NAMALWA (cell line): ENCODE results near the gene TFF1.
A peak's percentile ranks its signal among the peaks of the same experiment; 100 is the strongest.
"Not testable (repeated sequence)": the region's sequence is repeated elsewhere in the genome, so short reads cannot be mapped to it uniquely, and the experiment has no call there.

Source experiments
- DNase-seq: peaks from one replicate; pipeline ENCODE4 v3.0.0-alpha.2; 2015; ENCODE audit warnings: low spot score

TFF1 gene

DNA sequence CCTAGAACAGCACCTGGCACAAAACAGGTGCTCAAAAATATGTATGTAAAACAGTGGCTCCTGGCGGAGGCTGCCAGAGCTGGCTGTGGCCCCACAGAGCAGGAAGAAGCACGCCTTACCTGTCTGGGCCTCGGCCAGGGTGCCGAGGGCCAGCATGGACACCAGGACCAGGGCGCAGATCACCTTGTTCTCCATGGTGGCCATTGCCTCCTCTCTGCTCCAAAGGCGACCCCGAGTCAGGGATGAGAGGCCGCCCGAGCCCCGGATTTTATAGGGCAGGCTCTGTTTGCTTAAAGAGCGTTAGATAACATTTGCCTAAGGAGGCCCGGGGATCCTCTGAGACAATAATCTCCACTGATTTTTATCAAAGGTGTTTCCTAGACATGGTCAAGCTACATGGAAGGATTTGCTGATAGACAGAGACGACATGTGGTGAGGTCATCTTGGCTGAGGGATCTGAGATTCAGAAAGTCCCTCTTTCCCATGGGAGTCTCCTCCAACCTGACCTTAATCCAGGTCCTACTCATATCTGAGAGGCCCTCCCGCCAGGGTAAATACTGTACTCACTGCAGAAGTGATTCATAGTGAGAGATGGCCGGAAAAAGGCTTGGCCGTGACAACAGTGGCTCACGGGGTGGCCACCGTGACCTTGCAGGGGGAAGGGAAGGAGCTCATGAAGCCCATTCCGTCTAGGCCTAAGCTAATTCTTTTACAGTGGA lies at the start of gene TFF1:
Gene TFF1 (minus strand): TSS at position 244 of the 719 bp plus-strand sequence. CDS start 40 bp downstream, at position 204.
- DNase-seq = no peak

DNA sequence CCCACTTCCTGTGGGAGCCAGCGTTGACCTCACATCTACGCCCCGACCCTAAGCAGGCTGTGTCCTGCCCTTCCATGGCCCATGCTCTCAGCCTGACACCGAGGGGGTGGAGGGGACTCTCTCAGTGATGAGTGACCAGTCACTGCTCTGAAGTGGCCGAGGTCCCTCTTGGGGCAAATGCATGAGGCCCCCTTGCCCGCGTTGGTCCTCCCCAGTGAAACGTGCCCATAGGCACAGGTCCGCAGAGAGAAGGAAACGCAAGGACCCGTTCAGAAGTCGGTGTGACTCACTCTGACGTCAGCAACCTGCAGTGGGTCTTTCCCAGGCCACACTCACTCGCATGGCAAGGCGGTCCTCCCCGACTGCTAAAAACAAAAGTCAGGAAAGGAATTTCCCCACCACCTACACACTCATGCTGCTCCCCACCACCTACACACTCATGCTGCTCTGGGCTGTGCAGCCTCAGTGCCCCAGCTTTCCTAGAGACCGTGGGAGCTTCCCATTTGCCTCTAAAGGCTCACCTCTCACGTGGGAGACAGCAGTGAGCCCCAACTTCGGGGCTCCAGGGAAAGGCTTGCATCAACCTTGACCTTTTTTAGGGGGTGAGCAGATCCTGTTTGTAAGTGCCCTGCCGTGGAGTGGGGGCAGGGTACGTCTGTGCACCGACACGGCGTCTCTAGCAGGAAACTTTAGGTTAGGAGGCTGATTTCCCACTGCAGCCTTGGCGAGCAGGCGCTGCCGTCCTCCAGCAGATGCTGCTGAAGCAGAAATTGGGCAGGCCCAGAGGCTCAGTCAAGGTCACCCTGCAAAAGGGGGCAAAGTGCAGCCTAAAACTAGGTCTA lies 48.8 kb upstream of the TFF1 start:
- no peak for DNase-seq

DNA sequence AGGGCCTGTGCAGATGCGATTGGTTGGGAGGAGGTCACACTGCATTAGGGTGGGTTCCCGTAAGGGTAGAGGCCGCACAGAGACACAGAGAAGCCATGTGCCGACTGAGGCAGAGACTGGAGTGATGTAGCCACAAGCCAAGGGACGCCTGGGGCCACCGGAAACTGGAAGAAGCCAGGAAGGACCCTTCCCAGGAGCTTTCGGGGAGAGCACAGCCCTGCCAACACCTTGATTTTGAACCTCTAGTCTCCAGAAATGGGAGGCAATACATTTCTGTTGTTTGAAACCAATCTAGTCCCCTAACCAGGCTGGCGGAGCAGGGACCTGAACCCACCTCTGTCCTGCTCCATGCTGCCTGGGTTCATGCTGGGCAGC lies 48.2 kb upstream of the TFF1 start:
- DNase-seq = no peak

DNA sequence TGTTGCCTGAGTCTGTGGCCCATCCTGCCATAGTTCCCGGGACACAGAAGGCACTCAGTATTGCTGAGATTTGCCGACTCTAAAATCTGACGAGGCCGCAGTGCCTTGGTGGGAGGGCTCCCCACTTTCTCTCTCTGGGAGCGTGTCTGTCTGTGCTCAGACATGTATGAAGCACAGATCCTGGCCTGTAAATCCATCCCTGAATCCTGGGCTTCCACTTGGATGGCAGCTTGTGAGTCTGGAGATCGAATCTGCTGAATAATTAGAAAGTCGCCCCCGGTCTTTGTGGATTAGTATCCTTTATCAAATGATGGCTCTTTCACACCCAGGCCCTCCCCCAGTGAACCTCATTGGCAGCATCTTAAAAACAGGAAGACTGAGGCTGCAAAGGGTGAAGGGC lies 47.7 kb upstream of the TFF1 start:
- no peak for DNase-seq

DNA sequence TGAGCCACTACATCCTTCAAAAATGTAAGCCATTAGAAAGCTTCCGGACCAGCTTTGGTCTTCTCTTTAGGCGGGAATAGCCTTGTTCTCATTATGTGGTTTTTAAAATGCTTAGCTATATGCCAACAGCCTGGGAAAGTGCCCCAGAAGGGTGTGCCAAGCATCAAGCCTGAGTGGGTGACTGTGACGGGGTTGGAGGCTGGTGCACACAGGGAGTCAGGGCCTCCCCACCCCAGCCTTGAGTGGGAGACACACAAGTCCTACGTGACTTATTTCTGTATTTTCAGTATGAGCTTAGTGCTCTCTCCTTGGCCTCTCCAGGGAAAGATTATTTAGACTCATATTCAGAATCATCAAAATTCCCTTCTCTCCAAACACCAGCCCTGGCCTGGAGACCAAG lies 47.2 kb upstream of the TFF1 start:
- no peak for DNase-seq

DNA sequence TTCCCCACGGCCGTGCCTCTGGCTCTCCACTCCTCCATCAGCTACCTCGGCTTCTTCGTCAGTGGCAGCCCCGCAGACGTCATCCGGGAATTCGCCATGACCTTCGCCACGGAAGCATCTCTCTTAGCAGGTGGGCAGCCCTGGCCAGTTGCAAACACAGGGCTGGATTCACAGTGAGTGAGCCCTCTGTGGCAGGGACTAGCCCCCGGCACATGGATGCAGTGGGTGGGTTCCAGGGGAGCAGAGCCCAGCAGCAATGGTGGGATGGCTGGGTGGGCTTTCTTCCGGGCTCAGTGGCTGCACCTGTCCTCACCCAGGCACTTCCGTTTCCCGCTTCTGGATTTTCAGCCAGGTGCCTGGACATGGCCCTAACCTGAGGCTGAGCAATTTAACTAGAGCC lies 46.8 kb upstream of the TFF1 start:
- DNase-seq = no peak

DNA sequence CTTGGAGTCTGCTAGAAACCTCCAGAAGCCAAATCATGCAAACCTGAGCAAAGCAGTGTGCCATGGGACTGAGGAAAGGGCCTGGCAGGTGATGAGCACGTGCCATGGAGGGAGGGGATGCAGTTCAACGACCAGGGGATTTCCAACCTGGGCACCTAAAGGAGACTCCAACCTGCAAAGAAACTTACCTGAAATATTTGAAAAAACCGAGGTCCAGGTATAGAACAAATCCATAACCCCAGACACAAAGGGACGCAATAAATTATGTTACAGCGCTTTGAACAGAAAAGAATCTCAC lies 46.2 kb upstream of the TFF1 start:
- no peak for DNase-seq

DNA sequence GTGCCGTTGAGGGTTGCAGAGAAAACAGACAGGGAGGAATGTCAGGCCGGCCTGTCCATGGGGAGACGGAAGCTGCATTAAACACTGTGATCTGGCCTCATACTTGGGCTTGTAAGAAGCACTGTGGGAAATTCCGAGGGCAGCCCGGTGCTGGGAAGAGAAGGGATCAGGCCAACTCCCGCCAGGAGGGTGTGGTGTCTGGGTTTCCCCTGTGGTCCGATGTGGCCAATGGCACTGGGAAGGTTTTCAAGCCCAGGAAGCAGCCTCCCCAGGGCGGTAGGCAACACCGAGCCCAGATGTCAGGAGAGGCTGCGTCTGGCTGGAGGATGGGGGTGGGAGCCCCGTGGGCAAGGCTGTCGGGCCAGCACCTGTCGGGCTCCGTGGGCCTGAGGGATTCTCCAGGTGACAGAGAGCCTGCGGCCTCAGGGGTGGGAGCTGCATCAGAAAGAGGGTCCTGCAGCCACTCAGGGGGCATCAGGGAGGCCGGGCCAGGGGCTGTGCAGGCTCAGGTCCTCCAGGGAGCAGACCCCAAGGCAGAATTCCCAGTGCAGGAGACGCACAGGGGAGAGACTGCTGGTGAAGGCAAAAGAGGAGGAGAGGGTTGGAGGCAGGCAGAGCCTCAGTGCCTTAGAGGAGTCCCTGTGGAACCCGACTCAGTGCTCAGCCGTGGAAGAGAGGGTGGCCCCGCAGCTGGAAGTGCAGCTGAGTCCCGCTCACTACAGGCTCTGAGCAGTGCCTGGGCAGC lies 45.7 kb upstream of the TFF1 start:
- no peak for DNase-seq

DNA sequence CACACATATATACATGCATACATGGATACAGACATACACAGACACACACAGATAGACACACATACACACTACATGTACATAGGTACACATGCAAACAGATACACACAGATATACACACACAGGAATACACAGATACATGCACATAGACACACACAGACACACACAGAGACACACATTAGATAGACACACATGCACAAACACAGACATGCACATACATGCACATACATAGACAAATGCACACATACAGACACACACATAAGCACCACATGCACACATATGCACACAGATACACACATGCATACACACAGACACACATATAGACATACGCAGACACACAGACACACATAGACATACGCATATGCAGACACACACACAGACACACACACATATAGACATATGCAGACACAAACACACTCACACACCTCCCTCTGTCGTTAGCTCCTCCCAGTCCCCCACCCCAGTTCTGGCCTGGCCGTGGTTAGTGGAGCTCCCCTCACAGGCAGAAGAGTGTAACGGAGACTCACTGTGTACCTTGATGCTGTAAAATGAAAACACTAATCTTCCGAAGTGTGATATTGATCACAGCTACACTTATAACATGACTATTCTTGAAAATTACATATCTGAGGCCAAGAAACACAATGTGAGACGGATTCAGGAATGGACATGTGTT lies 45.0 kb upstream of the TFF1 start:
- DNase-seq = peak; percentile 61

DNA sequence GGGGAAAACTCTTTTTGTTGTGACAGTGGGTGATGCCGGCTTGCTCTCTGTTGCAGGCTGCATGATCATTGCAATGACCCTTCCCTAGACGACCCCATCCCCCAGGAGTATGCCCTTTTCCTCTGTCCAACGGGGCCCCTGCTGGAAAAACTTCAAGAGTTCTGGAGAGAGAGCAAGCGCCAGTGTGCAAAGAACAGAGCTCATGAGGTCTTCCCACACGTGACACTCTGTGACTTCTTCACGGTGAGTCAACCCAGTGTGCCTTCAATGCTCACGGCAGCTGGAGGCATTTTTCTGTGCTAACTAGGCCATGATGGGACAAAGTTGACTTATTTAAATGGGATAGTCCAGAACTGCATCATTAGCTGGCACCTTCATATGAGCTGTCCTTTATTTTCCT lies 43.0 kb upstream of the TFF1 start:
- DNase-seq = no peak

DNA sequence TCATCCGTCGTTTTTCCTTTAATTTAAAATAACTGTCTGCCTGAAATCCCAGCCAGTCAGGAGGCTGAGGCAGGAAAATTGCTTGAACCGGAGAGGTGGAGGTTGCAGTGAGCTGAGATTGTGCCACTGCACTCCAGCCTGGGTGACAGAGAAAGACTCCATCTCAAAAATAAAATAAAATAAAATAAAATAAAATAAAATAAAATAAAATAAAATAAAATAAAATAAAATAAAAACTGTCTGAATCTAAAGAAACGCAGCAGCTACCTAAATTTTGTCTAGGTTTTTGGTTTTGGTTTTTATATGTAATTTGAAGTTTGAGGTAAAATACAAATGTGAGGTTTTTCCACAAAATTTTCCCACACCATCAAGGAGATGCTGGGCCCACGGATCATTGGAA lies 42.4 kb upstream of the TFF1 start:
- DNase-seq = not testable (repeated sequence)

DNA sequence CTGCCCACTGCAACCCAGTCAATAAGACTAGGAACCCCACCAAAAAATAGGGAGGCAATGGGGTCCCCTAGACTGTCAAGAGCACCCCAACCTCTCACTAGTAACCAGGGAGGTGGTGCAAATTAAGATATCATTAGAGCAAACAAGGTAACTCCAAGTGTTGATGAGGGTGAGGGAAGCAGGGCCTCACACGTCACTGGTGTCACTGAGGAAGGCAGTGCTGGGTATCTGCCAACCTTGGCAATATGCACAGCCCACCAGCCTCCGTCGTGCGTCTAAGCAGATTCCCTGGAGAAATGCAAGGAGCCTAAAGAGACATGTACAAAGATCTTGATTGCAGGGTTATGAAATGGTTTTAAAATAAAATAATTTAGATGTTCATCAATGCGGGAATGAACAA lies 41.1 kb upstream of the TFF1 start:
- no peak for DNase-seq

DNA sequence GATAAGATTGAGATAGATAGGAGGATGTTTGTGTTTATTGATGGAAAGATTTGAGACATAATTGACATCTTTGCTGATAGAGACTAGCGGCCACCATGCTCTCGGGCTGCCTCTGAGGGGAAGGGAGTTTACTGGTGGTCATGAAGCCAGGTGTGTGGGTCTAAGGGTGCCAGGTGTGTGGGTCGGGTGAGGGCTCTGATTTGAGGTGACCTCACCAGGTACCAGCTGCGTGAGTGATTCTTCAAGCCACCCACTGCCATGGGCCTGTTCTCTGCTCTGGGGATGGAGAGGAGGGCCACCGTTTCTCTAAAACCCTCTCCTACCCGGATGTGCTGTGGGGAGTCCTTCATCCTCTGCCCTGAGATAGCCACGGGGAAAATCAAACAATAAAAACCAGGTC lies 40.5 kb upstream of the TFF1 start:
- DNase-seq = no peak

DNA sequence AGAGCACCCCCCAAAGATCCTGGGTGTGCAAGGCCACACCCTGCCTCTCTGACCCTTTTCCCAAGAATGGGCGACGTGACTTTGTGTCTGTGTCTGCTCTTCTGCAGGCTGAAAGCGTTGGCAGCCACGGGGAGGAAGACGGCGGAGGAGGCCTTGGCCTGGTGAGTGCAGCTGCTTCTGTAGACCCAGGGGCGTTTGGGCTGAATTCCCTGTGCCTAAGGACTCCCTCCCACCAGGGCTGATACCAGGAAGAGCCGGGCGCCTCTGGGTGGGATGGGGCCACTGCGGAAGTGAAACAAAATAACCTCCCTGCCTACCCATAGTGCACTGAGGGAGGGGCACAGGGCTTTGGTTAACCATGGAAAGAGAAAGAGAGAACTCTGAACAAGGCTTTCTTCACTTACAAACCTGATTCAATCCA lies 39.9 kb upstream of the TFF1 start:
- DNase-seq = no peak

DNA sequence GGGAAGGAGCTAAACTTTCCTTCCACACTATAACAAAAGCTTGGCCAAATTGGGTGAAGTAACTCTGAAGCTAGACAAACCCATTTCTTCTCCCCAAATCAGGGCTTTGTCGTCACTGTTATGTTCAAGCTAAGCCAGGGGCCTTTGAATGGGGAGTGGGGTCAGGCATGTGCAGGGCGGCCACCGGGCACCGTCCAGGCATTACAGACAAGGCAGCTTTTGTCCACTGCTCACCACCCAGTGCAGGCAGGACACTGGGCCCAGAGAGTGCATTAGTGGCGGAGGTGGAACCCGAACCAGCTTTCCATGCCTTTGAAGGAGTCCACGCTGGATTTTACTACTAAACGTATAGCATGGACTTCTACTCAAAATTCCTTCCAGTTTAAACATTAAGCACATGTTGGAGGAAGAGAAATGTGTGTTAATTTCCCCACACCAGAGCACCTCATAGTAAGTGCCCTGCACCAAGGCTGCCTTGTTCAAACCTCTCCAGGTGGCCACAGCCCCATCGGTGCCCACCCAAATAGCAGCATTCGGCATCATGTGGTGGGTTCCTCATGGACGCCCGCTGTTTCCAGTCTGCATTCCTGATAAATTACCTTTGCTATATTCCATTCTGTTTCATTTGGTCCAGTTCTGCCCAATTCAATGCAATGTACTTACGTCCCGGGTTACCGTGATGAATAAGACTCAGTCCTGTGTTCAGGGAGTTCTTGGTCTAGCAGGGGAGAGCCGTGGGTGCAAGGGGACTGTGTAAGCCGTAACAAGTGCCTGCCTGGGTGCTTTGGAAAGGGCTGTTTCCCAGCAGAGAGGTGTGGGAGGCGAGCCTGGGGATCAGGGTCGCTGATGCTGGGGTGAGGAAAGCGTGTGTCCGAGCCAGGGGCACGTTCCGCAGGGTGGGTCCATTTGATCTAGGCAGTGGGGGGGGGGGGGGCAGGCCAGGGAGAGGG lies 39.0 kb upstream of the TFF1 start:
- DNase-seq = no peak

DNA sequence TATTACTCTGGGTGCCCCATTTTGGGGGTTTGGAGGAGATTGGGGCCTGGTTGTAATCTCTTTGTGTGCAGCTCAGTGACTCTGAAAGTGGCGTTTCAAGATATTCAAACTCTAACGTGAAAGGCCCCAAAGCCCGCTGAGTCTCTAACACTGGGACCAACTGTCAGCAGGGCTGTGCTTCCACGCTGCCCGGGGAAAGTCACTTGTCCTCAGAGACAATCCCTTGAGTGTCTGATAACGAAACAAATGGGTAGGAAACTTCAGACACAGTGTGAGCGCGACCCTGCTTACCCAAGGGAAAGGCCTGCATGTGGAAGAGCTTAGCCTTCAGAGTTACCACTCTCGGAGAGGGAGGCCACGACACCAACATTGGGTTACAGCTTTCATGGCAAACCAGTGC lies 38.2 kb upstream of the TFF1 start:
- DNase-seq = no peak

DNA sequence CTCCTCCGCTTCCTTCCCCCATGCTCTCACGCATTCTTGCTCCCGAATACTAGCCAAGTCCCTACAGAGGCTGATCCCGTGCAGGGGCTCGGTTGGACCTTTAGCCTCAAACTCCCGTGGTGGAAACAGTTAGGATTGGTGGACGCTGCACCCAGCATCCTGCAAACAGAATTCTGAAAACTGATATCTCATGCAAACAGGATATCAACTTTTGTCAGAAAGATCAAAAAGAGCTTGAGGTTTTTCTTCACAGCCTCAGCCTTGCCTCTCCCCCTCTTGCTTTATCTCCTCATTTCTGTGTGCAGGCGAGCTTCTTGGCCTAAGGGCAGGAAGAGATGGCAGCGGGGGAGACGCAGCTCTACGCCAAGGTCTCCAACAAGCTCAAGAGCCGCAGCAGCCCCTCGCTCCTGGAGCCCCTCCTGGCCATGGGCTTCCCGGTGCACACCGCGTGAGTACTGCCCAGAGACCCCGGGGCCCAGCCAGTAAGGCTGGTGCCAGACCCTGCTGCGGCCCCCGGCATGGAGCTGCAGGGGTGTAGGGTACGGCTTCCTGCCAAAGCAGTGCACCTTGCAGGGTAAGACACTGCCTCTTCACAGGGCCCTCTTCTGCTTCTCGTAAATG lies 37.4 kb upstream of the TFF1 start, which contains the start of gene UBASH3A:
Gene UBASH3A (plus strand): TSS at position 292 of the 621 bp plus-strand sequence. CDS start 44 bp downstream, at position 336.
- no peak for DNase-seq

DNA sequence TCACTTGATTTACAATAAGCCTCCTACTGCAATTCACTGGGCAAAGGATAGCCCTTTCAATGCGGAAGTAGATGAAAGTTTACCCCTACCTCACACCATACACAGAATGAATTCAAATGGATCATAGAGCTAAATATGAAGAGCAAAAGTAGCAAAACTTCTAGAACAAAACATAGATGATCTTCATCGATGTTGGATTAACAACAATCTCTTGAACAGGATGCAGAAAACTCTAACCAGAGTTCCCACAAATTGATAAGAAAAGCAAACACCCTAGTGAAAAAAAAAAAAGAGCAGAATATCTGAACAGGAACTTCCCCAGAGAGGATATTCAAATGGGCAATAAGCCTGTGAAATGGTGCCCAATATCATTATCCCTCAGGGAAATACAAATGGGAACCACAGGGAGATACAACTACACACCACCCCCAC lies 35.5 kb upstream of the TFF1 start:
- DNase-seq = no peak

DNA sequence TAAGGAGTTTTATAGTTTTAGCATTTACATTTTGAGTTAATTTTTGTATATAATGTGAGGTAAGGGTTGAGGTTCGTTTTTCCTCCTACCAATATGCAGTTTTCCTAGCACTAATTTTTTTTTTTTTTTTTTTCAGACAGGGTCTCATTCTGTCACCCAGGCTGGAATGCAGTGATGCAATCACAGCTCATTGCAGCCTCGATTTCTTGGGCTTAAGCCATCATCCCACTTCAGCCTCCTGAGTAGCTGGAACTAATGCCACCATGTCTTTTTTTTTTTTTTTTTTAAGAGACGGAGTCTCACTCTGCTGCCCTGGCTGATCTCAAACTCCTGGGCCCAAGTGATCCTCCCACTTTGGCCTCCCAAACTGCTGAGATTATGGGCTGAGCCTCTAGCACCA lies 34.8 kb upstream of the TFF1 start:
- DNase-seq = no peak

DNA sequence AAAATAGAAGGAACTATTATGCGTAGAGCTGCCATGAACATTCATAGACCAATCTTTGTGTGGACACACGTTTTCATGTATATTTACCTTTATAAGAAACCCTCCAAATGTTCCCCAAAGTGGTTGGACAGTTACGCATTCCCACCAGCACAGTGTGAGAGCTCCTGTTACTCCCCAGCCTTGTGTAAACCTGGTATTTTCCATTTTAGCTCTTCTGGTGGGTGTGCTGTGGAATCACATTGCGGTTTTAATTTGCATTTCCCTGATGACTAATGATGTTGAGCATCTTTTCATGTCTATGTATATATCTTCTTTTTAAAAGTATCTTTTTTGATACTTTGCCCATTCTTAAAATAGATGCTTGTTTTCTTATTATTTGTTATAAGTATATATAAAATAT lies 34.2 kb upstream of the TFF1 start:
- DNase-seq = peak; percentile 60
